Sigmoid colon (tissue), 4 donors: ENCODE measurements around the gene PHF19.

Experiments
- CTCF ChIP-seq, 4 experiments: fragments of 450-650 bp in 3 of 4; fragments of 200-600 bp in 1 of 4; IDR thresholded peaks; one replicate each; pipeline ENCODE4 v1.5.1; 2016 to 2019; ENCODE audit warnings: antibody characterized with exemption in 4 of 4, mild to moderate bottlenecking in 3 of 4, moderate library complexity in 2 of 4
- EP300 ChIP-seq, 4 donors: sonication (generic); formaldehyde crosslinking; IDR thresholded peaks; one replicate each; pipeline ENCODE4 v1.6.1; 2017; ENCODE audit warnings: antibody characterized with exemption in 4 of 4
- POLR2A ChIP-seq, 2 donors: fragments of 450-650 bp; IDR thresholded peaks; one replicate each; pipeline ENCODE4 v1.6.1; 2016; ENCODE audit warnings: antibody characterized with exemption in 2 of 2, mild to moderate bottlenecking in 2 of 2, moderate library complexity in 2 of 2
- POLR2AphosphoS5 ChIP-seq, 4 donors: sonication (generic); formaldehyde crosslinking; IDR thresholded peaks; one replicate each; pipeline ENCODE4 v1.6.1; 2017; ENCODE audit warnings: antibody characterized with exemption in 4 of 4

GRCh38 chr9:120875643-120875953 lies 1.4 kb downstream of the PHF19 start:
- TF ChIP-seq POLR2A (IDR thresholded peaks at IDR 0.05) (no peak), POLR2AphosphoS5 (IDR thresholded peaks at IDR 0.05) (no peak), CTCF (IDR thresholded peaks at IDR 0.05) (peak in 1 of 4 experiments; percentile 9), EP300 (IDR thresholded peaks at IDR 0.05) (no peak)
